ENCODE measurements around the gene FASTK.
A peak's percentile ranks its signal among the peaks of the same experiment; 100 is the strongest.

The FASTK gene

GRCh38 chr7:151080522-151081169 lies at the start of gene FASTK:
TSS of gene FASTK (minus strand) at chr7:151080809. CDS start at chr7:151080766, 43 bp downstream.
- DNase-seq (ENCODE audit: low read depth in 2 of 2): peak; percentile 81

- DNase-seq (ENCODE audit: low read depth in 2 of 2): no peak
Measured at GRCh38 chr7:151129960-151130591, 49.5 kb upstream of the FASTK start.

DNA sequence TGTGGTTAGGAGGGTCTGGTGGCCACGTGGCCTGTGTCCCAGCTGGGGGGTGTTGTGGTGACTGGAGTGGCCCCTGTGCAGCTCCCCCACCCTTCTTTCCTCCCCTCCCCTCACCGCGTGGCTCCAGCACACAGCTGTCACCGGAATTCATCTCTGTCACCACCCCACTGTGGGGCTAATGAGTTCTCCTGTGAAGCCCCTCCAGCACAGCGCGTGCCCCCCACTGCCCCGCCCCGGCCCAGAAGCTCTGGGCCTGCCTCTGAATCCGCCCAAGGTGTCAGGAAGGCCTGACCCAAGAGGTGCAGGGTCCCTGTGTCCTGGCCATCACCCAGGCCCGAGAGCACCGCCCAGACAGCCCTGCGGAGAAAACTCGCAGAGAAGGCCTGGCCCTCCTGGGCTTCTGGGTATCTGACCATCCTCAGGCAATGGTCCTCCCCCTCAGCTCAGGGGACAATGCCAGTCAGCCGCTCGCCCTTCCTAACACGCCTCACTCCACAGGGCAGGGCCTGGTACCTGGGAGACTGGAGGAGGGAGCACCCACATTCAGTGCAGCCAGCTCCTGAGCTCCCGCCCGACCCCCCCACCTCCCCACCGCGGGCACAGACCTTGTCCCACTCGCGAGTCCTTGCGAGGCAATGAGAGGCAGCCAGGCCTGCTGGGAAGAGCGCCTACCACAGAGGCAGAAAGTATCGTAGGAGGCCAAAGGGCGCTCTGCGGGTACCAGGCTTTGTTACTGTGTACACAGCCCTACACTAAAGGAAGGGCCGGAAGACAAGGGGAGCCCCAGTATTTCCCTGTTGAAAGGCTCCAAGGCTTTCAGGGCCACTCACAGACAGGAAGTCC lies 48.7 kb upstream of the FASTK start:
- no peak for DNase-seq (ENCODE audit: low read depth in 2 of 2)

- no peak for DNase-seq (ENCODE audit: low read depth in 2 of 2)
Measured at GRCh38 chr7:151128716-151129115, 48.1 kb upstream of the FASTK start.

DNA sequence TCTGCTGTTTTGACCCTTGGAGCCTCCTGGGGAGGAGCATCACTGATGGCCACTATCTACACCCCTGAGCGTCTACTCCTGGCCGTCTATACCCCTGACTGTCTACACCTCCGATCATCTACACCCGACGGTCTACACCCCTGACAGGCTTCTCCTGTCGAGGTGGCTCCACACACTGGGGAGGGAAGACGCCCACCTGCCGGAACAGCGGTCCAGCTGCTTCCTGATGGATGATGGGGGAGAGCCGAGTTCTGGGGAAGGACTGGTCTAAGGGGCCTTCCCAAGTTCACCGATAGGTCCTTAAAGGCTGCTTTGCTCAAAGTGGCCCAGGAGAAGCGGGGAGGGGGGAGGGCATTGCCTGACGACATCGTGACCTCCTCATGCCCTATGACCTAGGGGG lies 47.5 kb upstream of the FASTK start:
- no peak for DNase-seq (ENCODE audit: low read depth in 2 of 2)

GRCh38 chr7:151126491-151127137 lies 46.0 kb upstream of the FASTK start:
- no peak for DNase-seq (ENCODE audit: low read depth in 2 of 2)

DNA sequence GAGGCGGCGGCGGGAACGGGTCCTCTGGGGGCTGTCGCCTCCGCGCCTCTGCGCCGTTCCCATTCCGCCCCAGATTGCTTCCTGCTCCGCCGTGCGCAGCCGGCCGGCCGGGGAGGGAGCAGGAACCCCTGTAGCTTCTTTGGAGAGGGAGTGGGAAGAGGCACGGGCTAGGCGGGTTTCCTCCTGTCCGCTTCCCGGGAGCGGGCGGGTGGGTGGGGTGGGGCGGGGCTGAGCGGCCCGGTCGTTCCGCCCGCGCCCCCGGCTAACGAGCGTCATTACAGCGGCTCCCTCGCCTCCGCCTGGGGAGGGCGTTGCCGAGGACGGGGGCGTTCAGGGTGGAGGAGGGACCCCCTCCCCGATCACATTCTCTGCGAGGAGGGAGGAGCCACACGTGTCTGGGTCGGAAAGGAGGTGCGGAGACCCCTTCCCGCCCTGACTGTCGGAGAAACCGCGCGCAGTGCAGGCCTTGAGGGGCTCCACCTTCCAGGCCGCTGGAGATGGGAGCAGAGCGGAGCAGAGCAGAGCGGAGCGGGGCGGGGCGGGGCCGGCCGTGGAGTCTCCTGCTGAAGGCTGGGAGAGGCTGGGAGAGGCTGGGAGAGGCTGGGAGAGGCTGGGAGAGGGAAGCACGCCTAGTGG lies 45.4 kb upstream of the FASTK start:
- no peak for DNase-seq (ENCODE audit: low read depth in 2 of 2)

DNA sequence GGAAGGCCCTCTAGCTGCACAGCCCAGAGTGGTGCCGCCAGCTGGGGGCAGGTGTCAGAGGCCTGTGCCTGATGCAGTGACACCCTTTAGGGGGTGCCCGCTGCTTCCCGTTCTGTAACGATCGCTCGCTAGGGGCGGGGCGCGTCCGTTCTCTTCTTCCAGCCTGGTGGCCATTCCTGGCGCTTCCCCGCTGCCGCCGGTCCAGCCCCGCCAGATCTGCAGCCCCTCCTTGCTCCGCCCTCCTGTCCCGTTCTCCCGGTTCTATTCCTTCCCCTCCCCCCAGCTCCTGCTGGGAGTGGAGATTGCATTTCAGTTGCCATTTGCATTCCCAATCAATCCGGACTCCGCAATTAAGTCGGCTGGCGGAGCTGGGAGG lies 44.8 kb upstream of the FASTK start:
- no peak for DNase-seq (ENCODE audit: low read depth in 2 of 2)

- no peak for DNase-seq (ENCODE audit: low read depth in 2 of 2)
Measured at GRCh38 chr7:151124899-151125399, 44.3 kb upstream of the FASTK start.

GRCh38 chr7:151124481-151124880 lies 43.9 kb upstream of the FASTK start:
- DNase-seq (ENCODE audit: low read depth in 2 of 2): no peak

- DNase-seq (ENCODE audit: low read depth in 2 of 2): peak; percentile 66 to 68
Measured at GRCh38 chr7:151123822-151124464, 43.3 kb upstream of the FASTK start.

DNA sequence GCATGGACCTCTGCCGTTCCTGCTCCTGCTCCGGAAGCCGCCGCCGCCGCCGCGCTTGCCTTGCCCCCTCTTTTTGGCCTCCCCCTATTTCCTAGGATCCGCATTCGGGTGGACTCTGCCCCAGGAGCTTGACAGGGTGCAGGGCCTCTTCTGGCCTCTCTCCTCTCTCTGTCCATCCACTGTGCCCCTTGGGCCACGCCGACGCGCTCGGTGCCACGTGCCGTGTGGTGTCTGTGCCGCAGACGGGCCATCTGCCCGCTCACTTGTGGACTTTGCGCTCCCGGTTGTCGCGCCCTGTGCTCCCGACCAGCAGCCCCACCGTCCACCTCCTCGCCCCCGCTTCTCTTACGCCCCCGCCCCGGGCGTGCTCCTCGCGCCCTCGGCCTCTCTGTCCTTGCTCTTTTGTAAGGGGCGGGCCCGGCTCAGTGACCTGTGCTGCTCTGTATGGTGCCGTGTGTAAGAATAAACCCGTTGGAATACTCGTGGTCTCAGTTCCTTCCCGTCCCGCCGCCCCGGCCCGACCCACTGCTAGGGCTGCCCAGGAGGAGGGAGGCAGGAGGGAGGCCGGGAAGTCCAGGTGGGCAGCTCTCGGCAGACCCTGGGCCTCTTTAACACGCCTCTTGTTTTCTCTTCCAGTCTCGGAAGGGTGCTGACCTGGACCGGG lies 42.7 kb upstream of the FASTK start:
- no peak for DNase-seq (ENCODE audit: low read depth in 2 of 2)

- DNase-seq (ENCODE audit: low read depth in 2 of 2): no peak
Measured at GRCh38 chr7:151122796-151123157, 42.2 kb upstream of the FASTK start.

DNA sequence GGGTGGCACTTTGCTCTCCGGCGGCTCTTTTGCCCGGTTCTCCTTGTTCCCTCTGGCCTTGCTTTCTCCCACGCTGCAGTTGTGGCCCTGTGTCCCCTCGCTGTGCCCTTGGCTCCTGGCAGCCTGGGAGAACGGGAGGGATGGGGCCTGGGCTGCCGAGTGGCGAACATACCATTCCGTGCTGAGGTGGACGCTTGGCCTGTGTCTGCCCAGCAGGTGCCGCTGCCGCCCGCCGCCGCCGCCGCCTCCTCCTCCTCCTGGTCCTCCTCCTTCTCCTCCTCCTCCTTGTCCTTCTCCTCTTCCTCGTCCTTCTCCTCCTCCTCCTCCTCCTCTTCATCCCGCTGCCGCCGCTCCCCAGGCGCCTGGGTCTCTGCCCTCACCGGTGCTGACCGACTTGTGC lies 41.7 kb upstream of the FASTK start:
- no peak for DNase-seq (ENCODE audit: low read depth in 2 of 2)

DNA sequence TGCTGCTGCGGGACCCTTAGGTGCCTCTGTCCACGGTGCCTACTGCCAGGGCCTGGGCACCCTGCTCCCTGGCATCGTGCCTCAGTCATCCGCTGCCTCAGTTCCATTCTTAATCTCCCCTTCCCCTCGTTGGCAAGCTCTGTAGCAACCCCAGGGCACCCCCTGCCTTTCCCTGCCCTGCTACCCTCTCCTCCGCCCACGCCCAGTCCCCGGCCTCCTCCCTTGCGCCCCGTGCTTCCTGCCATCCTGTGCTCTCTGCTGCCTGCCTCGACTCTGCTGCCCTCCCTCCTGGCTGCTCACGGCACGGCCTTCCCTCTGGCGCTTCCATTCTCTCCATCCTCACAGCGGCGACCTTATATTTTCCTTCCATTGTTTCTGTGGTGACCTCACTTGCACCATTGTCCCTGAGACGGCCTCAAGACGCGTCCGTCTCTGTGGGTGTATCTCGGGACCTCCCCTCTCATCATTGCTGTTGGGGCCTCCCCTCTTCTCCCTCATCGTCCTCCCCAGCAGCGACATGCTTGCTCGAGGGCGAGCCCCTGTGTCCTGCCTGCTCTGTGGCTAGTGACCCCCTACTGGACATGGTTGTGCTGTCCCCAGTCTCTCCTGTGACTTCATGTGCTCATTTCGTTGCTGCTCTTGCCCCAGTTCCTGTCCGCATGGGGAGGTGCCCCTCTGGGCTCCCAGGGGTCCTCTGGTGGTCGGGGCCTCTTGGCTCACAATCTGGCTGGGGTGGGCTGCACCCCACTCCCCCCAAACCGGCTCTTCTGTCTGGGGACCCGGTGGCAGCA lies 41.0 kb upstream of the FASTK start:
- DNase-seq (ENCODE audit: low read depth in 2 of 2): no peak

DNA sequence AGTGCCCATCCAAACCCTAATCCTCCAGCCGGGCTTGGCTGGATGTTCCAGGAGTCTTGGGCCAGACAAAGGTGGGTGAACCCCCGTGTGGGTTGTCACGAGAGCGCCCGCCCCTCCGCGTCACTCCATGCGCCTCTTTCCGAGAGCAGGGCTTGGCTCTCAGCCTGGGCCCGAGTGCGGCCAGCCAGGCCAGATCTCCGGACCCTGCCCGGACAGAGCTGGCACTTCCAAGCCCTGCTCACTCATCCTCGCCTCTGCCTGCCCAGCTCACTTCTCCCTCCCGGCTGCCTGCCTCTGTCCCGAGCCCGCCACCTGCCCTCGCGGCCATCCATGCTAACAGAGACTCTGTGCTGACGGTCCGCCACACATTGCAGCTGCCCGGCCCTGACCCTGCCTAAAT lies 40.3 kb upstream of the FASTK start:
- no peak for DNase-seq (ENCODE audit: low read depth in 2 of 2)

- DNase-seq (ENCODE audit: low read depth in 2 of 2): no peak
Measured at GRCh38 chr7:151119902-151120301, 39.3 kb upstream of the FASTK start.

- DNase-seq (ENCODE audit: low read depth in 2 of 2): no peak
Measured at GRCh38 chr7:151119055-151119415, 38.4 kb upstream of the FASTK start.

DNA sequence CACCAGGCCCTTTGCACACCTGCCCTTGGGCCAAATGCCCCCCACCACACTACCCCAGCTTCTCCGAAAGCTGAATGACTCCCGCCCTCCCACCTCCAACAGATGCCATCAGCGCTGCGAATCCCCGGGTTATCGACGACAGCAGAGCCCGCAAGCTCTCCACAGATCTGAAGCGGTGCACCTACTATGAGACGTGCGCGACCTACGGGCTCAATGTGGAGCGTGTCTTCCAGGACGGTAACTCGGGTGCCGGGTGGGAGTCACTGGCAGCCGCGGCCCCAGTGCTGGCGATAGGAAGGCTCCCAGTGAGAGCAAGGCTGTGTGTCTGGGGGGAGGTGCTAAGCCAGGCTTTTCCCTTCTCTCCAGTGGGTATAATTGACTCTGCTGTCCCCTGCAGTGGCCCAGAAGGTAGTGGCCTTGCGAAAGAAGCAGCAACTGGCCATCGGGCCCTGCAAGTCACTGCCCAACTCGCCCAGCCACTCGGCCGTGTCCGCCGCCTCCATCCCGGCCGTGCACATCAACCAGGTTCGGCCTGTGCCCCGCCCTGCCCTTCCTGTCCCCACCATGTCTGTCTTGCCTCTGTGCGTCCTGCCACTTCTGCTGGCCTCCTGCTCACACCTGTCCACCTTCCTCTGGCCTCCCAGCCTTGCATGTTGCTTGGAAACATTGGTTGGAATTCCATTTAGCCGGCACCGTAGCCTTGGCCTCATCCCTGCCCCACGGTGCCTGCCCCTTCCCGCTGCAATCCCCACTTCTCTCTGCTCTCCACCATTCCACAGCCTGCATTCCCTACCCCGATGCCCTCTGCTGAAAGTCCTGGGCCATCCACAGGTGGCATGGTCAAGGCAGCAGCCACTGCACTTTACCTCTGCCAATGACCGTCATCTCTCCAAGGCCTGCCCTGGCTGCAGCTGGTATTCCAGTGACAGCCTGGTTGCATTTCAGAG lies 37.8 kb upstream of the FASTK start:
- DNase-seq (ENCODE audit: low read depth in 2 of 2): no peak
